Keratinocyte (primary cell): ENCODE measurements around the gene CARTPT.

Experiments used
- CTCF ChIP-seq, 3 experiments: IDR thresholded peaks in 1 of 3; conservative IDR thresholded peaks in 1 of 3; optimal IDR thresholded peaks in 1 of 3; 2 replicates in 2 of 3; 3 replicates in 1 of 3; pipeline versions ENCODE3 to v1.5.1; 2011; ENCODE audit warnings: low read length in 3 of 3, mild to moderate bottlenecking in 3 of 3, moderate library complexity in 2 of 3, control low read depth in 1 of 3, inconsistent platforms in 1 of 3; ENCODE audit not compliant: insufficient read depth in 2 of 3; ENCODE audit errors: extremely low read depth in 1 of 3
- EZH2 ChIP-seq: IDR thresholded peaks from one replicate; pipeline ENCODE4 v1.6.1; 2012; ENCODE audit warnings: inconsistent platforms, mild to moderate bottlenecking, low read length, moderate library complexity

- TF ChIP-seq CTCF (optimal IDR thresholded peaks at IDR 0.05 in 1 of 3, IDR thresholded peaks at IDR 0.05 in 1 of 3, conservative IDR thresholded peaks at IDR 0.05 in 1 of 3; ENCODE audit: extremely low read depth in 1 of 3, insufficient read depth in 2 of 3, low read length in 3 of 3) = no peak
- no peak for TF ChIP-seq EZH2
Measured at GRCh38 chr5:71701407-71701806, 17.7 kb upstream of the CARTPT start.
